ENCODE data around the gene SPTBN4. TPM values are rescaled to one million over a fixed set of nuclear protein-coding genes. Genes with fewer than 3 reads are reported as not detected.
"Not testable (repeated sequence)": the region's sequence is repeated elsewhere in the genome, so short reads cannot be mapped to it uniquely, and the experiment has no call there.

The SPTBN4 gene
- total RNA-seq, 2 experiments from 2014 or later: 0.39 to 0.40 TPM

DNA sequence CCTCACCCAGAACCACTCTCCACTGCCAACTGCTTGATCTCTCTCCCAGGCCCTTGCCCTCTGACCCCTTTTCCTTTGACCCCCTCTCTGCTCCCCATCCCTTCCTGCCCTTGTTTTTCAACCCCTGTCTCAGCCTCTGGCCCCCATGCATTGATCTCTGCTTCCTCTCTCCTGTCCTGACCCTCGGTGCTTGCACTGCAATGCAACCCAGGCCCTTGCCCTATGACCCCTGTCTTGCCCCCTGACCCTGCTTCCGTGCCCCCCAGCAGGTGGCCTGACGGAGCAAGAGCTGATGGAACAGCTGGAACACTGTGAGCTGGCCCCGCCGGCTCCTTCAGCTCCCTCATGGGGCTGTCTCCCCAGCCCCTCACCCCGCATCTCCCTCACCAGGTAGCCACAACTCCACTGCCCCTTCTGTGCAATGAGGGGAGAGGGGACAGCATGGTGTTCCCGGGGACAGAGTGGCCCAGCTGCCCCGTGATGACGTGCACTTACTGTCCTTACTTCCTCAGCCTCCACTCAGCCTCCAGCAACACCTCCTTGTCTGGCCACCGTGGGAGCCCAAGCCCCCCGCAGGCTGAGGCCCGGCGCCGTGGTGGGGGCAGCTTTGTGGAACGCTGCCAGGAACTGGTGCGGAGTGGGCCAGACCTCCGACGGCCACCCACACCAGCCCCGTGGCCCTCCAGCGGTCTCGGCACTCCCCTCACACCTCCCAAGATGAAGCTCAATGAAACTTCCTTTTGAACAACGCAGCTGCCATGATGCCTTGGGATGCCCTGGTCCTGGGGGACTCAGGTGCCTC is 123.9 kb downstream of the SPTBN4 start:
- Mint-ChIP-seq H3K4me1 (peaks cover 16% of the 10 kb centered on the region), H3K4me3 (no peak overlapping the region), H3K9me3 (no peaks in the 10 kb centered on the region), H3K27ac (peak overlapping the region; percentile 30), H3K27me3 (peaks cover 5% of the 10 kb centered on the region), H3K36me3 (peaks cover 22% of the 10 kb centered on the region)
- POLR2A ChIA-PET: no interaction called here
- ATAC-seq (ENCODE audit: low read depth): no peak
- DNase-seq: no peak

DNA sequence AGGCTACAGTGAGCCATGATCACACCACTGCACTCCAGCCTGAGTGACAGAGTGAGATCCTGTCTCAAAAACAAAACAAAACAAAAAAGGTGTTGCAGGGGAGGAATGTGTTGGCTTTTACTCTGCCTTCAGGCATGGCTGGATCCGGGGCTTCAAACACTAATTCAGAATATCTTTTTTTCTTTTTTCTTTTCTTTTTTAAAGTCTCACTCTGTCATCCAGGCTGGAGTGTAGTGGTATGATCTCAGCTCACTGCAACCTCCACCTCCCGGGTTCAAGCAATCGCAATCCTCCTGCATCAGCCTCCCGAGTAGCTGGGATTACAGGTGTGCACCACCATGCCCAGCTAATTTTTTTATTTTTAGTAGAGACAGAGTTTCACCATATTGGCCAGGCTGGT is 124.9 kb downstream of the SPTBN4 start:
- H3K9me3 Mint-ChIP-seq; DNase-seq; H3K27ac Mint-ChIP-seq; POLR2A ChIA-PET; H3K4me3 Mint-ChIP-seq; ATAC-seq (ENCODE audit: low read depth): not testable (repeated sequence)
- Mint-ChIP-seq H3K4me1 (peaks cover 12% of the 10 kb centered on the region), H3K27me3 (peaks cover 14% of the 10 kb centered on the region), H3K36me3 (peaks cover 15% of the 10 kb centered on the region)

- Mint-ChIP-seq H3K36me3 (peaks cover 12% of the 10 kb centered on the region), H3K27me3 (peaks cover 16% of the 10 kb centered on the region), H3K4me1 (peaks cover 9% of the 10 kb centered on the region), H3K9me3 (no peaks in the 10 kb centered on the region), H3K4me3 (no peak overlapping the region), H3K27ac (no peak overlapping the region)
- DNase-seq (no peak), ATAC-seq (ENCODE audit: low read depth) (peak; percentile 46)
- POLR2A ChIA-PET: no interaction called here
Measured at GRCh38 chr19:40592170-40592569, 125.4 kb downstream of the SPTBN4 start.

GRCh38 chr19:40594255-40594654 is 127.5 kb downstream of the SPTBN4 start:
- POLR2A ChIA-PET: no interaction called here
- ATAC-seq (ENCODE audit: low read depth) (no peak), DNase-seq (no peak)
- Mint-ChIP-seq H3K4me1 (peaks cover 22% of the 10 kb centered on the region), H3K36me3 (peaks cover 6% of the 10 kb centered on the region), H3K27me3 (peaks cover 31% of the 10 kb centered on the region), H3K9me3 (no peaks in the 10 kb centered on the region), H3K4me3 (no peak overlapping the region), H3K27ac (peak overlapping the region; percentile 4)

GRCh38 chr19:40594657-40595091 is 127.9 kb downstream of the SPTBN4 start:
- Mint-ChIP-seq H3K9me3 (no peaks in the 10 kb centered on the region), H3K4me3 (no peak overlapping the region), H3K27me3 (peaks cover 36% of the 10 kb centered on the region), H3K4me1 (peaks cover 25% of the 10 kb centered on the region), H3K27ac (no peak overlapping the region), H3K36me3 (peaks cover 6% of the 10 kb centered on the region)
- POLR2A ChIA-PET: no interaction called here
- DNase-seq (no peak), ATAC-seq (ENCODE audit: low read depth) (no peak)

- no peaks in the 10 kb centered on the region for H3K9me3 Mint-ChIP-seq
- peaks cover 3% of the 10 kb centered on the region for H3K36me3 Mint-ChIP-seq
- no peak for ATAC-seq (ENCODE audit: low read depth)
- DNase-seq: no peak
- no peak overlapping the region for H3K27ac Mint-ChIP-seq
- H3K4me1 Mint-ChIP-seq: peaks cover 34% of the 10 kb centered on the region
- H3K4me3 Mint-ChIP-seq: peak overlapping the region; percentile 10
- POLR2A ChIA-PET: no interaction called here
- peaks cover 48% of the 10 kb centered on the region for H3K27me3 Mint-ChIP-seq
Measured at GRCh38 chr19:40596608-40597328, 130.0 kb downstream of the SPTBN4 start.

DNA sequence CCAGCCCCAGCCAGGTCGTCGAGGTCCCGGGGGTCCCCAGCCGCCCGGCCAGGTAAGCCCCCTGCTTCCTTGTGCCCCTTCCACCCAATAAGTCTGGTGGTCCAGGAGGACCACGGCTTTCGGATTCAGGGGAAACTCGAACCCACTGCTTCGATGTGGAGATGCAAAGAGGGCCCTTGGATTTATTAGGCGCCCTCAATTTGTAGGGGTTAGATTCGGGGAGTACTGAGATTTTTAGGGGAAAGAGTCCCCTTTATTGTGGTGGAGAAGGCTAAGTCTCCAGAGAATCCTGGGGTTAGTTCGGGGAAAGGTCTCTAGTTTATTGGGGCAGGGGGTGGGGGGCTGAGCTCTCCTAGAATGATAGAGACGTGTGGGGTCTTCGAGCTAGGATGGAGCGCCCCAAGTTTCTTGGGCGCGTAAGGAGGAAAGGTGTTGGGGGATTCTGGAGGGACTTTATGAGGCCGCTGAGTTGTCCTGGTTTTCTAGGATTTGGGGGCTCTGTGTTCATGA is 130.6 kb downstream of the SPTBN4 start:
- Mint-ChIP-seq H3K36me3 (no peaks in the 10 kb centered on the region), H3K27ac (no peak overlapping the region), H3K4me1 (peaks cover 36% of the 10 kb centered on the region), H3K27me3 (peaks cover 53% of the 10 kb centered on the region), H3K9me3 (no peaks in the 10 kb centered on the region), H3K4me3 (peak overlapping the region; percentile 21)
- POLR2A ChIA-PET: no interaction called here
- ATAC-seq (ENCODE audit: low read depth) (no peak), DNase-seq (no peak)

GRCh38 chr19:40598121-40598917 is 131.5 kb downstream of the SPTBN4 start:
- Mint-ChIP-seq H3K27ac (no peak overlapping the region), H3K4me1 (peaks cover 39% of the 10 kb centered on the region), H3K9me3 (no peaks in the 10 kb centered on the region), H3K36me3 (no peaks in the 10 kb centered on the region), H3K27me3 (peaks cover 62% of the 10 kb centered on the region), H3K4me3 (no peak overlapping the region)
- POLR2A ChIA-PET: no interaction called here
- ATAC-seq (ENCODE audit: low read depth): peak; percentile 63
- DNase-seq: peak; percentile 91

DNA sequence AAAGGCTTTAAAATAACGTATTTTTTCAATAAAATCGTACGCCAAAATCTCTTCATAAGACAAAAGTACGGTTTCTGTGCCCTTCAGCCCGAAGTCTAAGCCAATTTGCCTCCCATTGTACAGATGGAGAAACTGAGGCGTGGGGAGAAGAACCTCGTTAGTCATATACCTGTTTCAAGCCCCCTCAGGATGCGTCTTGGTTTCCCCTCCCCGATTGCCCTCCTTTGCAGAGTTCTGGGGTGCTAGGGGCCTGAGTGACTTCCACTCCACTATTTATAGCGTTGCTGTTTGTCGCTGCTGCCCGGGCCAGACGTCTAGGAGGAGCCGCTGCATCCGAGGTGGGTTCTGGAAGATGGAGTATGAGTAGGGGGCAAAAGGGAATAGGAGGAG is 132.1 kb downstream of the SPTBN4 start:
- ATAC-seq (ENCODE audit: low read depth) (no peak), DNase-seq (no peak)
- Mint-ChIP-seq H3K4me3 (no peak overlapping the region), H3K36me3 (no peaks in the 10 kb centered on the region), H3K4me1 (peaks cover 41% of the 10 kb centered on the region), H3K27me3 (peaks cover 63% of the 10 kb centered on the region), H3K9me3 (no peaks in the 10 kb centered on the region), H3K27ac (peak overlapping the region; percentile 66)
- POLR2A ChIA-PET: no interaction called here

DNA sequence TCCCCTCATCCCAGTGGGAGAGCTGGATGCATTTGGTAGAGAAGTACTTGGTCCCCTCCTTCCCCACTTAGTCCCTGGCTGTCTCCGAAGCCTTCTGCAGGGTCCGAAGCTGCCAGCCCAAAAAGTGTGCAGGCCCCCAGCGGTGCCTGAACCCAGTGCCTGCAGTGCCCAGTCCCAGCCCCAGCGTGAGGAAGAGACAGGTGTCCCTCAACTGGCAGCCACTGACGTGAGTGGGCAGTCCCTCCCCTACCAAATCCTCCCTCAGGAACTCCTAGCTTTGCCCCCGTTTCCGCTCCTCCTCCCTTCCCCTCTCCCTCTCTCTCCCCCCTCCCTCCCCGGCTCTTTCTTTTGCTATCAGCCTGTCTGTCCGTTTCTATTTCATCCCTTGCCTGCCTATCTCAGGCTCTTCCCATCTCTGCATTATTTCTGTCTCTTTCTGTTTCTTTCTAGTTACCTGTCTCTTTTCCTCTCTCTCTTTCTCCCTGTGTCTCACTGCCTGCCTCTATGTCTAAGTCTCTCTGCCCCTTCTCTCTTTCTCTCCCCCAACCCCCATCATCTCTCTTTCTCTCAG is 132.6 kb downstream of the SPTBN4 start:
- Mint-ChIP-seq H3K27me3 (peaks cover 62% of the 10 kb centered on the region), H3K4me1 (peaks cover 42% of the 10 kb centered on the region)
- DNase-seq: no peak

DNA sequence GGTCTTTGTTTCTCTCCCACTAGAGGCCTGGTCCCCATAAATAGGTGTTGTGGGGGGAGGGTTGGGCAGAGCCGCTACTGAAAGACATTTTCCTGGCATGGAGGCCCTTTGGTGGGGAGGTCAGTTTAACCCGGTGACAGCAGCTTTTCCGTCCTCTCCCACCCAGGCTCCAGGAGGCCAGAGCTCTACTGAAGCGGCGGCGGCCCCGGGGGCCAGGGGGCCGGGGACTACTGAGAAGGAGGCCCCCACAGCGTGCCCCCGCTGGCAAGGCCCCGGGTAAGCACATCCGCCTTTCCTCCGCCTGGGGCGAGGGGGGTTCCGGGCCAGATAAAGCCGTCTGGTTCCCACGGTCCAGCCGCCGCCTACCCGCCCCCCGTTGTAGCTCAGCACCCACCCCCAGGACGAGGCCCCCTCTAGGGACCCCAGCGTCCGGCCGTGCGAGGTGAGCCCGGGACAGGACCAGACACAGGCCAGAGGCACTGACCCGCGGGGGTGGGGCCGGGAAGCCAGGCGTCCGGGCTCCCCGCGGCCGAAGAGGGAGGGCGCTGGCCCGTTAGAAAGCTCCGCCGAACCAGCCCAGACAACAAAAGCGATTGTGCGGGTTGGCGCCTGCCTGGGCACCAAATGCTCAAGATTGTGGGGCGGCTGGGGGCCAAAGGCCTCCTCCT is 133.2 kb downstream of the SPTBN4 start:
- ATAC-seq (ENCODE audit: low read depth) (no peak), DNase-seq (no peak)
- H3K4me1 Mint-ChIP-seq: peaks cover 41% of the 10 kb centered on the region
- H3K27ac Mint-ChIP-seq: no peak overlapping the region
- no peaks in the 10 kb centered on the region for H3K9me3 Mint-ChIP-seq
- no peaks in the 10 kb centered on the region for H3K36me3 Mint-ChIP-seq
- POLR2A ChIA-PET: interaction anchor here (0.9 kb wide), 1 partner anchor 15 kb away, joined by 3 read pairs; no protein-coding TSS in a partner anchor
- H3K4me3 Mint-ChIP-seq: peak overlapping the region; percentile 59
- peaks cover 60% of the 10 kb centered on the region for H3K27me3 Mint-ChIP-seq

More for the DNA sequence above, 132.6 kb downstream of the SPTBN4 start:
- Mint-ChIP-seq H3K27ac (no peak overlapping the region), H3K36me3 (no peaks in the 10 kb centered on the region), H3K9me3 (no peaks in the 10 kb centered on the region), H3K4me3 (peak overlapping the region; percentile 59)
- no peak for ATAC-seq (ENCODE audit: low read depth)
- POLR2A ChIA-PET: no interaction called here

DNA sequence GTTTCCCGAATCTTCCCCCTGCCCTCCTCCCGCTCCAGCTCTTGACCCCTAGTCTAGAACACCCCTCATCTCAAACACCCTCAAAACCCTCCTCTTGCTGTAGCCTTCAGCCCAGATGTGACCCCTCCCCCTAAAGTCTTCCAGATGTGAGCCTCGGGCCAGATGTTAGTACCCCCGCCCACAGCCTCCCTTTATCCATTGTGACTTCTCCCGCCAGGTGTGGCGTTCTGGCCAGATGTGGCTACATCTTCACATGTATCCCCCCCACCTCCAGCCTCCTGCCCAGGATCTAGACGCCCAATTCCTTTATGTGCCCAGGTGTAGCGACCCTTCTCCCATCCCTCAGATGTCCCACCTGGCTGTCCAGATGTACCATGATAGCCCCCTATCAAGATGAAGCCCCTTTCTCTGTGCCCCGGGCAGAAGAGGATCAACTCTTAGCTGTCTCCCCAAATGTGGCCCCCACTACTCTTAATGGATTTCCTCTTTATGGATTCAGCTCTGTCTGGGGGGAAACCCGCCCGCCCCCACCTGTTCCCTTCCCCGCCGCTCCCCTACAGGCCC is 133.9 kb downstream of the SPTBN4 start:
- Mint-ChIP-seq H3K4me1 (peaks cover 44% of the 10 kb centered on the region), H3K4me3 (peak overlapping the region; percentile 53), H3K27me3 (peaks cover 60% of the 10 kb centered on the region), H3K9me3 (no peaks in the 10 kb centered on the region), H3K36me3 (no peaks in the 10 kb centered on the region), H3K27ac (no peak overlapping the region)
- no peak for DNase-seq
- ATAC-seq (ENCODE audit: low read depth): no peak
- POLR2A ChIA-PET: interaction anchor here (0.5 to 0.9 kb wide), 3 partner anchors 13 to 45 kb away, joined by 3 read pairs; no protein-coding TSS in a partner anchor

Measured in activated naive CD8-positive, alpha-beta T cell treated with anti-CD3 and anti-CD28 coated beads, Interleukin-2, amount 10 ng/mL, durations not matched to agents 7 days and 5 days (primary cell).